BJ (cell line): ENCODE results near the gene AVEN. TPM values are rescaled to one million over a fixed set of nuclear protein-coding genes. Genes with fewer than 3 reads are reported as not detected.

Experiments
- CTCF ChIA-PET: fragments of 350-600 bp; formaldehyde crosslinking; extraction: SDS; loops from one replicate; lab custom pipeline; 2021; ENCODE audit warnings: antibody characterized with exemption, inconsistent platforms; lab: Yijun Ruan, JAX
- POLR2A ChIA-PET: fragments of 300-600 bp; sonication (Branson Sonifier 250); formaldehyde crosslinking; extraction: SDS; loops from one replicate; lab custom pipeline; 2021; ENCODE audit warnings: antibody characterized with exemption; lab: Charles Lee
- DNase-seq: peaks from one replicate; pipeline ENCODE4 v3.0.0-alpha.2; 2011; ENCODE audit warnings: low read depth
- H3K27me3 ChIP-seq: 2 replicates; pipeline ENCODE4 v1.6.0; 2011; ENCODE audit warnings: low read length; ENCODE audit not compliant: control insufficient read depth, insufficient read depth
- H3K36me3 ChIP-seq: 2 replicates; pipeline ENCODE4 v1.5.1; 2011; ENCODE audit warnings: low read length; ENCODE audit not compliant: control insufficient read depth, insufficient read depth
- H3K4me3 ChIP-seq: 2 replicates; pipeline ENCODE4 v1.5.1; 2011; ENCODE audit warnings: low read depth, mild to moderate bottlenecking, control low read depth, low read length
- polyA plus RNA-seq: library from polyadenylated mRNA; depleted of rRNA; stranded (reverse); fragments of >200 nt; gene quantifications from 2 replicates; pipeline ENCODE4 v1.2.3, GENCODE V29; 2011
- TF ChIP-seq, protein P1 (sequence below): IDR thresholded peaks from 2 replicates; pipeline ENCODE4 v1.5.1; 2011; ENCODE audit warnings: low read depth, mild to moderate bottlenecking, control low read depth, inconsistent platforms, low read length, moderate library complexity; ENCODE audit not compliant: insufficient read depth

Gene AVEN
- polyA plus RNA-seq, 1 experiment, result 17.6 TPM

DNA sequence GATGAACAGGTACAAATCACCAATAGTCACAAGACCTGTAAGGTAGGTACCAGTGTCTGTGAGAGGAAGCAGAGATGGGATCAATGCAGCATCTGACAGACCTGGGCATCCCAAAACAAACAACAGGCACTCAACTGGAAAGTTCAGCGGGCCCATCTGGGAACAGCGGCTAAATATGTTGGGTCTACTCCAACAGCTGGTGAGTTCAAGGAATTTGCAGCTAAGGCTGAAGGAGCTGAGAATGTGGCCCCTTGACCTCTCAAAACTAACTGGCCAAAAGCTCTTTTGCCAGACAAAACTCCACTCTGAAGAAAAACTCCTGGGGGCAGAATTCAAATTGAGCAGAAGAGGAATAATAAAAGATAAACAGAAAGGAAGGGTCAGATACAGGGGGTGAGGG, 24.4 kb downstream of the AVEN start:
- no peaks in the 10 kb centered on the region for H3K36me3 ChIP-seq
- ChIA-PET POLR2A (no interaction called here), CTCF (no interaction called here)
- no peaks in the 10 kb centered on the region for H3K27me3 ChIP-seq
- TF ChIP-seq, protein P1, sequence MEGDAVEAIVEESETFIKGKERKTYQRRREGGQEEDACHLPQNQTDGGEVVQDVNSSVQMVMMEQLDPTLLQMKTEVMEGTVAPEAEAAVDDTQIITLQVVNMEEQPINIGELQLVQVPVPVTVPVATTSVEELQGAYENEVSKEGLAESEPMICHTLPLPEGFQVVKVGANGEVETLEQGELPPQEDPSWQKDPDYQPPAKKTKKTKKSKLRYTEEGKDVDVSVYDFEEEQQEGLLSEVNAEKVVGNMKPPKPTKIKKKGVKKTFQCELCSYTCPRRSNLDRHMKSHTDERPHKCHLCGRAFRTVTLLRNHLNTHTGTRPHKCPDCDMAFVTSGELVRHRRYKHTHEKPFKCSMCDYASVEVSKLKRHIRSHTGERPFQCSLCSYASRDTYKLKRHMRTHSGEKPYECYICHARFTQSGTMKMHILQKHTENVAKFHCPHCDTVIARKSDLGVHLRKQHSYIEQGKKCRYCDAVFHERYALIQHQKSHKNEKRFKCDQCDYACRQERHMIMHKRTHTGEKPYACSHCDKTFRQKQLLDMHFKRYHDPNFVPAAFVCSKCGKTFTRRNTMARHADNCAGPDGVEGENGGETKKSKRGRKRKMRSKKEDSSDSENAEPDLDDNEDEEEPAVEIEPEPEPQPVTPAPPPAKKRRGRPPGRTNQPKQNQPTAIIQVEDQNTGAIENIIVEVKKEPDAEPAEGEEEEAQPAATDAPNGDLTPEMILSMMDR, result no peak
- DNase-seq, result no peak
- no peak overlapping the region for H3K4me3 ChIP-seq

DNA sequence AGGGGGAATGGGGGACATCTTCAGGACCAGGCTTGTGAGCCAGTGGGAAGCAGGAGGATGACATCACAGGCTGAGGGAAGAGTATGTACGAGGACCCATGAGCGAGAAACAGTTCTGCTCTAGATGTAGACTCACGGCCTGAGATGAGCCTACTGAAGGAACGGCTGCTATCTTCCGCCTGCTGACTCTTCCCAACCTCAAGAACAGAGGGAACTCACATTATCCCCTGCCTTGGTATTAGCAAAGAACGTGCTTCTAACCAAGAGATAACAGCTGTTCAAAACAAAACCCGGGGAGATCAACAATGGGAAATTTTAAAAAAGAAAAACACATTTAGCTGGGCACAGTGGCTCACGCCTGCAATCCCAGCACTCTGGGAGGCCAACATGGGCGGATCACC, 25.3 kb downstream of the AVEN start:
- POLR2A ChIA-PET, result no interaction called here
- no peak for DNase-seq
- Histone ChIP-seq H3K36me3 (no peaks in the 10 kb centered on the region), H3K4me3 (no peak overlapping the region), H3K27me3 (no peaks in the 10 kb centered on the region)
- TF ChIP-seq, protein P1, result no peak
- CTCF ChIA-PET, result interaction anchor here (0.8 kb wide), 1 partner anchor 28 kb away, joined by 3 read pairs; no protein-coding TSS in a partner anchor

DNA sequence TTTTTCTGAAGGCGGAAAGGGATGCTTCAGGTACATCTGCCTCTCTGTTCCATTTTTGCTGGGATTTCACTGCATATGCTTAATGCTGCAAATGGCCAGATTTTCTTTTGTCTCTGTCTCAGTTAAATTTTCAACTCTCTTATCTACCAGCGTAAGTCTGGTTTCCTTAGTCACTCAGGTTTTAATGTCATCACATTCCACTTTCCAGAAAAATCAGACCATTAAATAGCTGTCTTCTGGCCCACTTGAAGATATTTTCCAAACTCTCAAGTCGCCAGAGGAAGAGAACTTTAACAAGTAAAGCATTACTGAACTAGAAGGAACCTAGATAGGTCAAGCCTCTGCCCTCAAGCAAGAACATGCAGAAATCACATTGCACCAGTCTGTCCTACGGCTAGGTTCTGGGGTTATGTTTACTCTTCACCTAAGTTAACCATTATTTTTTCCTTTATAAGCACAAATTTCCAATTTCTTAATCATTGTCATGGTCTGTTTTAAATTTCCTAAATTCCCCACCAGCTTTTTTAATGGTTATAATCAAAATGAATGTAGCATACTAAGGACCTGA, 26.5 kb downstream of the AVEN start:
- no peak overlapping the region for H3K4me3 ChIP-seq
- H3K27me3 ChIP-seq, result no peaks in the 10 kb centered on the region
- POLR2A ChIA-PET, result no interaction called here
- no peak for DNase-seq
- no peaks in the 10 kb centered on the region for H3K36me3 ChIP-seq
- CTCF ChIA-PET, result interaction anchor here (0.6 kb wide), 1 partner anchor 953 kb away, joined by 3 read pairs; no protein-coding TSS in a partner anchor
- TF ChIP-seq, protein P1, result no peak

DNA sequence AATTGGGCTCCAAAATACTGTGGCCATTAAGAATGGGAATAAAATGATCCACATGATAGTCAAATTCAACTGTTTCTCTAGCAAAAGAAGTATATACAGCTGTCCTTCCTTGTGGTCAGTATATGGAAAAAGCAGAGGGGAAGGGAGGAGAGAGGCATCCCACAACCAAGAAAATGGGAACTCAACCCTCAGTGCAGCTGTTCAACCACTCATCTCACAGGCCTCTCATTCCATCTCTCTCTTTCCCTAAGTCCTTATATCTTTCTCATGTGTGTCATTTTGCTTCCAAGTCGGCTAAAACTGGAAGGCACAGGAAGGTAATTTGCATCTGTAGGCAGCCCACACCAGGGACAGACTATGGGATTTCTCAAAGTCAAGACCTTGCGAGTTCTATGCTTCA, 27.5 kb downstream of the AVEN start:
- no peak overlapping the region for H3K4me3 ChIP-seq
- no peaks in the 10 kb centered on the region for H3K36me3 ChIP-seq
- DNase-seq, result no peak
- ChIA-PET POLR2A (no interaction called here), CTCF (no interaction called here)
- H3K27me3 ChIP-seq, result no peaks in the 10 kb centered on the region
- TF ChIP-seq, protein P1, result no peak

DNA sequence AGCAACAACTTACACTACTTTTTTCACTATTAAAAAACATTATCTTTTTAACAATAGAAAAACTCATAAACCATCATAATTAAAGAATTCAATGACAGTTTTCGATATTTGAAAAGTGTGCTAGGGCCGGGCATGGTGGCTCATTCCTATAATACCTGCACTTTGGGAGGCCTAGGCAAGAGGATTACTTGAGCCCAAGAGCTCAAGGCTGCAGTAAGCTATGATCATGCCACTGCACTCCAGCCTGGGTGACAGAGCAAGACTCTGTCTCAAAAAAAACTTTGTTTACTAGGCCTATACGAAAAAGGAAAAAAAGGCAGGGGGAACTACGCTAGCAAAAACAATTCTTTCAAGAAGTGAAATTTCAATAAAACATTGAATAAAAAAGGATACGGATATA, 28.1 kb downstream of the AVEN start:
- Histone ChIP-seq H3K36me3 (no peaks in the 10 kb centered on the region), H3K27me3 (no peaks in the 10 kb centered on the region), H3K4me3 (no peak overlapping the region)
- ChIA-PET POLR2A (no interaction called here), CTCF (no interaction called here)
- no peak for DNase-seq
- TF ChIP-seq, protein P1, result no peak
